HG02884 (cell line): ENCODE results near the gene SLC7A10.
"Not testable (repeated sequence)": the region's sequence is repeated elsewhere in the genome, so short reads cannot be mapped to it uniquely, and the experiment has no call there.

ENCODE experiments used
- ATAC-seq: cut with Tn5 transposase; IDR thresholded peaks from one replicate; pipeline ENCODE4 v1.9.1; 2021; ENCODE audit warnings: mild to moderate bottlenecking, moderate library complexity; ENCODE audit not compliant: unreplicated experiment

The SLC7A10 gene

GRCh38 chr19:33239223-33239975, 13.7 kb upstream of the SLC7A10 start:
- ATAC-seq: no peak

GRCh38 chr19:33238481-33239149, 13.0 kb upstream of the SLC7A10 start:
- no peak for ATAC-seq

GRCh38 chr19:33236696-33237390, 11.2 kb upstream of the SLC7A10 start:
- no peak for ATAC-seq

GRCh38 chr19:33235996-33236350, 10.3 kb upstream of the SLC7A10 start:
- ATAC-seq: no peak

DNA sequence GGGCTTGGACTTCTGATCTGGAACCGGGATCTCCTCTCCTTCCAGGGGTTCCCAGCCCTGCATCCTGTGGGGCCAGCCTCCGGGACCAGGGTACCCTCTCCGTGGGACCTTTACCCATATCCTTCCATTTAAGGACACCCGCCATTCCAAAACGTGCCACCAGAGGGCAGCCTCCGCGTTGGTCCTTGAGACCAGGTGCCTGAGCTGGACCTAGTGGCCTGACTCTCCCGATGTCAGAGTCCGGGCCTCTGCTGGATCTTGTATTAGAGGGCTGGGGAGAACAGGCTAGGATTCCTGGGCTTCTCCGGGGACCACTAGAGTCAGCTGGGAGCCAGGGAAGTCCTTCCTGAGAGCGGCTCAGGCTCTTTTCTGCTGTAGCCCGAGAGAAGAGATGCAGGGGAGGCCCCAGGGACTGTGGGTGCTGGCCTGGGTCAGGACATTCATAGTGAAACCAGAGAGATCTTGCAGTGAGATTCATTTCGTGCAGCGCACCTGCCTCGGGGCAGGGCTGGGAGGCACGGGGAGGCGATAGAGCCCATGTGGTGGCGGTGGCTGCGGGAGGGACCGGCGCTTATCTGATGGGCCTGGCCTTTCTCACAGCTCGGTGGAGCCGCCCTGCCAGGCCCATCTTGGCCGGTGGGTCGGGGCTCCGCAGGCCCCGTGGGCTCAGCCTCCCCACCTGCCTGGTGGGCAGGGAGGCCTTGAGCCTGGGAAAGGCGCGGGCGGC, 9.8 kb upstream of the SLC7A10 start:
- ATAC-seq: peak; percentile 93

- ATAC-seq: no peak
Measured at GRCh38 chr19:33234736-33235135, 9.1 kb upstream of the SLC7A10 start.

DNA sequence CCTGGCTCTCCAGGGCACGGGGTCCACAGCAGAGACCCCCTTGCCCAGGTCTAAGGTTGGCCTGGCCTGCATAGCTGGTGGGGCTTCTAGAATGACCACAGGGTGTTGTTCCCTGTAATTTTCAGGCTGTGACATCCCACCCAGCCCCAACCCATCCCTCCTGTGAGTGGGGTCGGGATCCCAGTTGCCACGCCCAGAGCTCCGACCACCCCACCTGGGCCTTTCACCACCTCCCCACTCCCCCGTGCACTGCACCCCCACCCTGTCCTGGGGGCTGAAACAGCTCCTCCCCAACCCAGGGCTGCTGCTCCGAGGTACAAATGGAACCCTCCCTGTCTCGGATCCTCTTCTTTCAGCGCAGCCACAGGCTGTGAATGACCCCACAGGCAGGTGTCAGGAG, 8.4 kb upstream of the SLC7A10 start:
- no peak for ATAC-seq

- ATAC-seq: no peak
Measured at GRCh38 chr19:33233056-33233873, 7.6 kb upstream of the SLC7A10 start.

- no peak for ATAC-seq
Measured at GRCh38 chr19:33232656-33233055, 7.0 kb upstream of the SLC7A10 start.

- no peak for ATAC-seq
Measured at GRCh38 chr19:33231511-33231910, 5.9 kb upstream of the SLC7A10 start.

GRCh38 chr19:33229962-33230361, 4.3 kb upstream of the SLC7A10 start:
- no peak for ATAC-seq

DNA sequence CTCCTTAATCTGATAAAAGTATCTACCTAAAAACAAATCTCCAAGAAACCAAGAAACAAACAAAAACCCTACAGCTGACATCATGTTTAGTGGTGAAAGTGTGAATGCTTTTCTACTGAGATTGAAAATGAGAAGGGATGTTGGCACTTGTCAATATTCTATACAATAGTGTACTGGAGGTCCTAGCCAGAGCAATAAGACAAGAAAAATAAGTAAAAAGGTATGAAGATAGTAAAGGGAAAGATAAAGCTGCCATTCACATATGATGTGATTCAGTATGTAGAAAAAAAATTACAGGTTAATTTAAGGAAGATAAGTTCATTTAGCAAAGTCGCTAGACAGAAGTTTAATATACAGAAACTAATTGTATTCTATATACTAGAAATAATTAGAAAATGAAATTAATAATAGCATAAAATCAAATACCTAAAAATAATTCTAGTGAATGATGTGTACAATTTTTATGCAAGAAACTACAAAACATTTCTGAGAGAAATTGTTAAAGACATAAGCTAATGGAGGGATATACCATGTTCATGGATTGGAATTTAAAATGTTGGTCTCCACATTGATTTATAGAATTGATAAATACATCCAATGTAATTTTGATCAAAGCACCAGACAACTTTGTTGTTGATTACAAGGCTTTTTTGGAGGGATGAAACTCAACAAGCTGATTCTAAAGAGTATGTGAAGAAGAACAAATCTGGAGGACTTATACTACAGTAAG, 2.4 kb upstream of the SLC7A10 start:
- no peak for ATAC-seq

DNA sequence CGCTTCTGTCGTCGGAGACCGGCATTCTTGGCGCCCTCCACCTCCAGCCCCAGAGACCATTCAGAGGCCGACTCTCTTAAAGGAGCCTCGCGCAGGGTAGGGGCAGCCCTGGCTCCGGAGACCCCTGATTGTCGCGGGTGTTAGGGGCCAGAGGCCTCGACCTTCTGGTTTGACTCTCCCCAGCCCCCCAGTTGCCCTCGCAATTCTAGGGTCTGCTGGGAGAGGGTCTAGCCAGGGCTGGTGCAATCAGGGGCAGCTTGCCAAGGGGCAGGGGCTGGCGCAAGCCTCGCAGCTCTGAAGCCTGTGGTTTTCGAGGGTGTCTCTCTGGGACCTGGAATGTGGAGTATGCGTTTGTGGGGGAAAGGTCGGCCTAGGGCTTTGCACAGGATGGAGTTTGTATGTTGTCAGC, 1.6 kb upstream of the SLC7A10 start:
- no peak for ATAC-seq

DNA sequence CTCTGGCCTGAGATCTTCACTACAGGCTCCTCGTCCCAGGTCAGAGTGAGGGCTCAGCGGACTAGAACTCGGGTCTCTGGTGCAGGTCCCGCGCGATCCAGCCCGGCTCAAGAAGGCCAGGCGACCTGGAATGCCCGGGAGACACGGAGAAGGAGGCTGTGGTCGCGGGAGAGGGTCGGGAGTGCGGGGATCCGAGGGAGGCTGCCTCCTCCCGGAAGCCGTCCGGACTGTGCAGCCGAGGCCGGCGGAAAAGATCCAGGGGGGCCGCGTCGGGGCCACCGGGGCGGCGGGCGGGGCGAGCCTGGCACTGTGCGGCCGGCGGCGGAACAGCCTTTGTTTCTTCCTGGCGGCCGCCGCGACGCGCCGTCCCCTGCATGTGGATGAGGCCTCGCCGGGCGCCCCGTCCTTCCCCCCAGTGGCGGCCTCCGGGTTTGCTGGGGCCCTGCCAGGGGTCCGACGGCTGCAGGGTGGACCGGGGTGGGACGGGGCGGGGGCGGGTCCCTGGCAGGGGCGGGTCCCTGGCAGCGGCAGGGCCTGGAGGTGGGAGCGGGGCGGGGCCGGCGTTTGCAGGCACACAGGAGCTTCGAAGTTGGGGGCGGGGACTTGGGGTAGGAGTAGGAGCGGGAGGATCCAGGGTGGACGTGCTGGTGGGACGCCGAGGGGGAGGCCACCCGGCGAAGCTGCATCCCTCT, 1.0 kb upstream of the SLC7A10 start:
- ATAC-seq: no peak

DNA sequence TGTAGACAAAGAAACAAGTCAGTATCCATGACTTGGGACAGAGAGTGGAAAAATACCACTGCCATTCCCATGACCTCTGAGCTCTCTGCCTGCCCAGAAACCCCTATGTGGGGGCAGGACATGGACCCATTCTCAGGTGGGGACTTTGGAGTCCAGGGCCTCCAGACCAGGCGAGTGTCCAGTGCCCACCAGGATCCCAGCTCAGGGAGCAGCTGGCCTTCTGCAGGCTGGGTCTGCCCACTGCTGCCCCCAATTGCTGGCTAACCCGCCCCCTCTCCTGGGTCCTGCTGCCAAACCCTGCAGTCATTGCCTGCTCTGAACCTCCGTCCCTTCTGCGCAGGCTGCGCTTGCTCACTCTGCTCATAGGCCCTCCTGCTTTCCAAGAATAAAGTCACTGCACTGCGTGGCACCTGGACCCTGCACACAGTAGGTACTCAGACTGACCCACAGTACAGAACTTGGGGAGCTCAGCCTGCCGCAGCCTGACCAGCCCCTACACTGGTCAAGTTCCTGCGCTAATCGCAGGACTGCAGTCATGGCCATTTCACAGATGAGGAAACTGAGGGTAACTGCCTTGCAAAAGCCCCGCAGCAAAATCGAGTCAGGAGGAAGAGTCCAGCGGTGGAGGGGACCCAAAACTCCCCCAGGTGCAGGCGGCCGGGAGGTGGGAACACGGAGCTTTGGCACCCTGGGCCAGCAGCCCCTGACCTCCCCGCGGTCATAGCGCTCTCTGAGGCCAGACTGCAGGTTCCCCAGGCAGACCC, 774 bp downstream of the SLC7A10 start:
- ATAC-seq: no peak

DNA sequence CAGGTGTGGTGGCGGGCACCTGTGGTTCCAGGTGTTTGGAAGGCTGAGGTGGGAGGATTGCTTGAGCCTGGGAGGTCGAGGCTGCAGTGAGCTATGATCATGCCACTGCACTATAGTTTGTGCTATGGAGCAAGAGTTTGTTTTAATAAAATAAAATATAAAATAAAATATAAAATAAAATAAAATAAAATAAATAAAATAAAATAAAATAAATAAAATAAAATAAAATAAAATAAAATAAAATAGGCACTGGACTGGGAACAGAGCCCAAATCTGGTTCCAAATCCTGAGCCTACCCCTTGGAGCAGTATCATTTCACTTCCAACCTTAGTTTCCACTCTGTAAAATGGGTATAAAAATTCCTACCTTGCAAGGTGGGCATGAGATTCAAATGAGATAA, 3.4 kb downstream of the SLC7A10 start:
- ATAC-seq: not testable (repeated sequence)

GRCh38 chr19:33221638-33222037, 4.0 kb downstream of the SLC7A10 start:
- ATAC-seq: no peak

DNA sequence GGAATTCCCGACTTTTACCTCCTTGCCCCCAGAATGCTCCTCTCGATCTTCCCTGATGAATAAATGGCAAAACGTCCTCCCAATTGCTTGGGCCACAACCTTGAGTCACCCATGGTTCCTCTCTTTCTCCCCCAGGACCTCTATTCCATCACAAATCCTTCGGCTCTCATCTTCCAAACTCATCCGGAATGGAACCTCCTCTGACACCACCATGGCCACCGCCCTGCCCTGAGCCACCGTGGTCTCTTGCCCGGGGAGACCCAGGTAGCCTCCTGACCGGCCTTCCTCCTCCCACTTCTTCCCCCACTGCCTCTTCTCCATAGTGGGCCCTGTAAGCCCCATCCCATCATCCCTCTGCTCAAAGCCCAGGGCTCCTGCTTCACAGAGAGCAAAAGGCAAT, 4.9 kb downstream of the SLC7A10 start:
- no peak for ATAC-seq

DNA sequence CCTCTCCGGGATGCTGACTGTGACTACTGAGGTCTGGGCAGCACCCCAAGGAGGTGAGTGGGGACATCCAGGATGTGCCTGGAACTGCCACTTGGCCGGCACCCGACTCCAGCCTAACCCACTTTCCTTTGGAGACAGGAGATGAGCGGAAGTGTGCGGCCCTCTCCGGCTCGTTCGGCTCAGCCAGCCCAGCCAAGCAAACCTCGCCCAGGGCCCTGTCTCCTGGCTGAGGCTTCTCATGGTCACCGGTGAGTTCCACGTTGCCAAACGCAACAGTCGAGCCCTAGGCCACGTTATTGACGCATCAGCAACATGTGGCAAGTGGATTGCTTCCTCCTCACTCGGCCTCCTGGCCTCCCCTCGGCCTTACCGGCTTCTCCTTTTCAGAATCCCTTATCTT, 5.5 kb downstream of the SLC7A10 start:
- ATAC-seq: no peak
